Cerebellar nuclear complex (tissue), 1 donor: ENCODE data around the gene SECISBP2.
"Not testable (repeated sequence)": the region's sequence is repeated elsewhere in the genome, so short reads cannot be mapped to it uniquely, and the experiment has no call there.

Source experiments
- DNase-seq, 2 experiments: peaks; one replicate each; lab custom pipeline; 2025; lab: John Stamatoyannopoulos, UW

Gene SECISBP2

GRCh38 chr9:89366711-89367110 lies 48.4 kb downstream of the SECISBP2 start:
- no peak for DNase-seq

- no peak for DNase-seq
These were observed 49.0 kb downstream of the SECISBP2 start for GRCh38 chr9:89367281-89367680.

GRCh38 chr9:89367726-89368437 lies 49.6 kb downstream of the SECISBP2 start:
- no peak for DNase-seq

- no peak for DNase-seq
These were observed 50.2 kb downstream of the SECISBP2 start for GRCh38 chr9:89368550-89368949.

GRCh38 chr9:89368978-89369377 lies 50.7 kb downstream of the SECISBP2 start:
- DNase-seq: no peak

GRCh38 chr9:89370593-89370992 lies 52.3 kb downstream of the SECISBP2 start:
- DNase-seq: no peak

- not testable (repeated sequence) for DNase-seq
These were observed 53.5 kb downstream of the SECISBP2 start for GRCh38 chr9:89371791-89372190.

- DNase-seq: no peak
These were observed 54.0 kb downstream of the SECISBP2 start for GRCh38 chr9:89372230-89372816.

- DNase-seq: no peak
These were observed 54.7 kb downstream of the SECISBP2 start for GRCh38 chr9:89372979-89373378.

GRCh38 chr9:89374176-89374575 lies 55.9 kb downstream of the SECISBP2 start:
- DNase-seq: no peak

- DNase-seq: no peak
These were observed 57.0 kb downstream of the SECISBP2 start for GRCh38 chr9:89375191-89375760.

GRCh38 chr9:89376286-89376685 lies 58.0 kb downstream of the SECISBP2 start:
- DNase-seq: no peak

- DNase-seq: no peak
These were observed 58.5 kb downstream of the SECISBP2 start for GRCh38 chr9:89376741-89377351.

- DNase-seq: no peak
These were observed 59.1 kb downstream of the SECISBP2 start for GRCh38 chr9:89377411-89377810.

GRCh38 chr9:89378541-89378940 lies 60.2 kb downstream of the SECISBP2 start:
- DNase-seq: no peak

GRCh38 chr9:89379031-89379430 lies 60.7 kb downstream of the SECISBP2 start:
- DNase-seq: no peak

- no peak for DNase-seq
These were observed 61.3 kb downstream of the SECISBP2 start for GRCh38 chr9:89379508-89380115.

- no peak for DNase-seq
These were observed 62.4 kb downstream of the SECISBP2 start for GRCh38 chr9:89380437-89381307.

- no peak for DNase-seq
These were observed 63.0 kb downstream of the SECISBP2 start for GRCh38 chr9:89381308-89381609.

GRCh38 chr9:89382026-89382986 lies 64.0 kb downstream of the SECISBP2 start:
- DNase-seq: no peak
